Neutrophil (primary cell): ENCODE results near the gene PDK2.

Experiments used
- H3K27ac ChIP-seq: fragments of 200-600 bp; sonication (generic); 2 replicates; pipeline ENCODE4 v1.5.1; 2016; ENCODE audit warnings: mild to moderate bottlenecking, moderate library complexity
- H3K27me3 ChIP-seq: fragments of 200-600 bp; sonication (generic); 2 replicates; pipeline ENCODE4 v1.6.0; 2016; ENCODE audit warnings: mild to moderate bottlenecking
- H3K36me3 ChIP-seq: fragments of 200-600 bp; sonication (generic); 2 replicates; pipeline ENCODE4 v1.5.1; 2017
- H3K4me1 ChIP-seq, 2 experiments: fragments of 200-600 bp in 1 of 2; sonication (generic) in 1 of 2; 1 replicate in 1 of 2; 2 replicates in 1 of 2; pipeline versions ENCODE4 v1.5.1 to v1.6.1; 2013 to 2016; ENCODE audit warnings: low read depth in 1 of 2, low read length in 1 of 2, mild to moderate bottlenecking in 1 of 2, moderate library complexity in 1 of 2; ENCODE audit not compliant: control insufficient read depth in 1 of 2, insufficient read depth in 1 of 2
- H3K4me3 ChIP-seq, 2 experiments: fragments of 200-600 bp in 1 of 2; sonication (generic) in 1 of 2; 1 replicate in 1 of 2; 2 replicates in 1 of 2; pipeline ENCODE4 v1.5.1; 2013 to 2016; ENCODE audit warnings: low read depth in 1 of 2, low read length in 1 of 2, mild to moderate bottlenecking in 1 of 2, moderate library complexity in 1 of 2
- H3K9me3 ChIP-seq: fragments of 200-600 bp; sonication (generic); 2 replicates; pipeline ENCODE4 v1.5.1; 2016
- TF ChIP-seq, protein P1 (sequence below): fragments of 200-600 bp; sonication (generic); IDR thresholded peaks from 2 replicates; pipeline ENCODE4 v1.5.1; 2016; ENCODE audit warnings: antibody characterized with exemption

PDK2 gene

DNA sequence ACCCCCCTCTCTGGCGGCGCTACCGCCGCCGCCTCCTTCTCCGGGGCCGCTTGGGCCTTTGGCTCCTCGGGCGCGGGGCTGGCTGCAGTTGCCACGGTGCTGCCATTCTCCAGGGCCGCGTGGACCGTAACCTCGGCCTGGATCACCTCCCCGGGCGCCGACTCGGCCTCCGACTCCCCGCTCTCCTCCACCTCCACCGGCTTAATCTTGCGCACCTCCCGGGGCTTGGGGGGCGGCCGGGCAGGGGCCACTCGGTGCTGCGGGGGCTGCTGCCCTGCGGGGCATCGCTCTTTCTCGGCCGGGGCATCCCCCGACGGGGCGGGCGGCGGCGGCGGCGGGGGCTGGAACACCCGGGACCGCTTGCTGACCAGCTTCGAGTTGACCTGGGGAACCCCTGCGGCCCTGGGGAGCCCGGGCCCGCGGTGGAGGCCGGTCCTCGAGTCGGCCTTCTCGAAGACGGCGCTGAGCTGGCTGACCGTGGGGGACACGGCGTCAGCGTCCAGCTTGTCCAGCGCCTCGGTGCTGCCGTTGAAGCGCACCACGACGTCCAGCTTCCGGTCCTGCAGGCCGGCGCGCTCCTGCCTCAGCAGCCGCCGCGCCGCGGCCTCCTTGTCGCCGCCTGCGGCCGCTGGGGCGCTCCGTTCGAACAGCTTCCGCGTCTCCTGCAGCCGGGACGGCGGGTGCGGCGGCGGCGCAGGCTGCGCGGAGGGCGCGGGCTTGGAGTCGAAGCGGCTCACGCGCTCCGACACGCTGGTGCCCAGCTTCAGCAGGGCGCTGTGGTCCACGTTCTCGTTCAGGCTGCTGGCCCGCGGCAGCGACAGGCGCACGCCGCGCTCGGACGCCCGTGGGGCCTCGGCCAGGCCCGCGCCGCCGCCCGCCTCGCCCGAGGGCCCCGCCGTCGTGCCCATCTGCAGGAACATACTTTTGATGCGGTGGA lies 54.5 kb downstream of the PDK2 start:
- Histone ChIP-seq H3K36me3 (peaks cover 19% of the 10 kb centered on the region), H3K4me1 (peaks cover 46 to 59% of the 10 kb centered on the region in 2 experiments), H3K27me3 (no peaks in the 10 kb centered on the region), H3K9me3 (no peaks in the 10 kb centered on the region), H3K27ac (peak overlapping the region; percentile 99), H3K4me3 (peak overlapping the region; percentile 97 to 98)
- TF ChIP-seq, protein P1, sequence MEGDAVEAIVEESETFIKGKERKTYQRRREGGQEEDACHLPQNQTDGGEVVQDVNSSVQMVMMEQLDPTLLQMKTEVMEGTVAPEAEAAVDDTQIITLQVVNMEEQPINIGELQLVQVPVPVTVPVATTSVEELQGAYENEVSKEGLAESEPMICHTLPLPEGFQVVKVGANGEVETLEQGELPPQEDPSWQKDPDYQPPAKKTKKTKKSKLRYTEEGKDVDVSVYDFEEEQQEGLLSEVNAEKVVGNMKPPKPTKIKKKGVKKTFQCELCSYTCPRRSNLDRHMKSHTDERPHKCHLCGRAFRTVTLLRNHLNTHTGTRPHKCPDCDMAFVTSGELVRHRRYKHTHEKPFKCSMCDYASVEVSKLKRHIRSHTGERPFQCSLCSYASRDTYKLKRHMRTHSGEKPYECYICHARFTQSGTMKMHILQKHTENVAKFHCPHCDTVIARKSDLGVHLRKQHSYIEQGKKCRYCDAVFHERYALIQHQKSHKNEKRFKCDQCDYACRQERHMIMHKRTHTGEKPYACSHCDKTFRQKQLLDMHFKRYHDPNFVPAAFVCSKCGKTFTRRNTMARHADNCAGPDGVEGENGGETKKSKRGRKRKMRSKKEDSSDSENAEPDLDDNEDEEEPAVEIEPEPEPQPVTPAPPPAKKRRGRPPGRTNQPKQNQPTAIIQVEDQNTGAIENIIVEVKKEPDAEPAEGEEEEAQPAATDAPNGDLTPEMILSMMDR = peak; percentile 66

DNA sequence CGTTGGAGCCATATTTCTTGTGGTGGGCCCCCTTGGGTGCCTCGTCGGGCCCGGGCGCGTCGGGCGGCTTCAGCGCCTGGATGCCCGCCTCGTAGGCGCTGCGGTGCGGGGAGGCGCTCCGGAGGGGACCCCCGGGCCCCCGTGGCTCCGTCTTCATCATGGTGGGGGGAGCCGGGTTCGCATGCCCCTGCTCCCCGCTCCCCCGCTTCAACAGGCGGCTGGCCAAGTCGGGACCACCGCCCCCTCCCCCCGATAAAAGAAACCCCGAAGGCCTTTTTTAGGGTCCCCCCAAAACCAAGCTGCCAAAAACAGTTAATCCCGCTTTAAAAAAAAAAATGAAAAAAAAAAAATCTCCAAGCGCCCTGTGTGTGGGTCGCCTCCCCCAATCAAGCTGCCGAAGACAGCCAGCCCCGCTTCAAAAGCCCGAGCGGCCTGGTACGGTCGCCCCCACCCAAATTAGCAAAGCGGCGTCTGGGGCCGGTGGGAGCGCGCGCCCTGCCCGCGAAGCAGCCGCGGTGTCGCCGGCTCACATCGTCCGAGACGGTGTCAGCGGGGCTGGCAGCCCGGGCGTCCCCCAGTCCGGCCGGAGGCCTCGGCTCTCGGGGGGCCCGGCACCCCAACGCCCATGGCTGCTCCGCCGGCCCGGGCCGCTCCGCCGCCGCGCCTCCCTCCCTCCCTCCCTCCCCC lies 55.3 kb downstream of the PDK2 start, which contains the start of gene PPP1R9B:
PPP1R9B (minus strand) TSS at position 324 of the 687 bp plus-strand sequence; CDS start at position 160, 164 bp downstream.
- TF ChIP-seq, protein P1 = no peak
- peaks cover 11% of the 10 kb centered on the region for H3K36me3 ChIP-seq
- peak within 1 kb of the TSS; percentile 97 to 98 for H3K4me3 ChIP-seq

DNA sequence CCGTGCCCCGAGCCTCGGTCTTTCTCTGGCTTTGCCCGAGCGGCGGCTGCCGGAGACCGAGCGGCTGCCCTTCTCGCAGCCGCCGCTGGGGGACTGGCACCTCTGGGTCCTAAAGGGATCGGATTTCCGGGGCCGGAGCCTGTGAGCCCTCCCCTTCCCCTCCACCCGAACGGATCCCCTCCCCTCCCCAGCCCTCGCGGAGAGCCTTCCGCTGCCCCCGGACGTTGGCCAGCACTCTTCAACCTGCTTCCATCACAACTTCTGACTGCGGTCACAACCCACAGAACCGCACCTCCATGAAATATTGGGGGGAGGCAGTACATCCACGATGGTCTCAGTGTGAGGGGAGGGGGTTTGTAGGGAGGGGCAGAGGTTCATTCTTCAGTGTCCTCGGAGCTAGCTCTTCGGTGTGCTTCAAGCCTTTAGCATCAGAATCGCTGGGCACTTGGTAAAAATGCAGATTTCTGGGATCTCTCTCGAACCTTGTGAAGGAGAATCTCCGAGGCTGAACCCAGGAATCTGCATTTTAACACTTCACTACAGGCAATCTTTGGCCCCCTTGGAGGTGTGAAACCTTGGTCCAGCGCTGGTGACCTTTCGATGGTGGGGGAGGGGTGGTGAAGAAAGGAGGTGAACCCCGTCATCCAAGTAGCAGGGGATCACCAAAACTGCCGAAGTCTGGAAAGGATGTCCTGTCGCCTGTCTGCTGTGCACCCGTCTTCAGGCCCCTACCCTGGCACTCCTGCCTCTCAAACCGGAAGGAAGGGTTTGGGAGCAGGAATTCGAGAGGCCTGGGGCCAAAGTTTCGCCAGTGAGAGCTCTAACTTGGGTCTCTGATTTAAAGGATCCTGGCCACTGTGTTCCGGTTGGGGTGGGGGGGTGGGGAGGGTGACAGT lies 56.1 kb downstream of the PDK2 start:
- Histone ChIP-seq H3K36me3 (peaks cover 5% of the 10 kb centered on the region), H3K27me3 (no peaks in the 10 kb centered on the region), H3K9me3 (no peaks in the 10 kb centered on the region), H3K4me1 (peaks cover 35 to 46% of the 10 kb centered on the region in 2 experiments), H3K27ac (peak overlapping the region; percentile 99), H3K4me3 (peak overlapping the region; percentile 97 to 98)
- TF ChIP-seq, protein P1 = peak; percentile 99

More for the DNA sequence above, 55.3 kb downstream of the PDK2 start, which contains the start of gene PPP1R9B:
- Histone ChIP-seq H3K27ac (peak within 1 kb of the TSS; percentile 99), H3K9me3 (no peaks in the 10 kb centered on the region), H3K4me1 (peaks cover 43 to 54% of the 10 kb centered on the region in 2 experiments), H3K27me3 (no peaks in the 10 kb centered on the region)

DNA sequence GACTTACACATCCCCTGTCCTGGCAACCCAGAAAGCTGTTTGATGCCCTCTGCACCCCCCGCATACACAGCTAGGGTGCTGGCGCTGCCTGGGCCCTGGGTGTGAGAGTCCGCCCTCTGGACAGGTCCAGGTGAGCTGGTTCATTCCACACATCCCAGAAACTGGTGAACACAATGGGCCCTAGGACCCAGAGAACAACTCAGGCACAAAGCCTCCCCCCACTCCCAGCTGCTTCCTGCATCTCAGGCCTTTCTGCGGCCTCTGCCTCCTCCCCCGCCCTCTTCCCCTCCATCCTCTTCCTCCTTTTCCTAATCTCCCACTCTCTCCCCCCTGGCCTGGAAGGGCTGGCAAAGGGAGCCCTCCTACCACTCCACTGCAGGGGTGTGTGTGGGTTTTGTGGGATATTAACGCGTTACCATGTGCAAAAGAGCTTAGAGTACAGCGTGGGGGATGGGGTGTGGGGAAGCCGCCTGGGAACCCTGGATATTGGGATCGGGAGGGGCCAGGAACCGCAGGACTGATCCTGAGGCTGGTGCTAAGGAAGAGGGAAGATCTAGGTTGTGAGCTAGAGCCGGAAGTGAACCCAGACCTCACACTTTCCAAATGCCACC lies 56.9 kb downstream of the PDK2 start:
- Histone ChIP-seq H3K27ac (peak overlapping the region; percentile 99), H3K9me3 (no peaks in the 10 kb centered on the region), H3K36me3 (no peaks in the 10 kb centered on the region), H3K27me3 (no peaks in the 10 kb centered on the region), H3K4me1 (peaks cover 28 to 39% of the 10 kb centered on the region in 2 experiments), H3K4me3 (peak overlapping the region; percentile 97 to 98)
- TF ChIP-seq, protein P1 = peak; percentile 25
